Stimulated activated CD8-positive, alpha-beta memory T cell treated with anti-CD3 and anti-CD28 coated beads, Interleukin-4, amount 100 ng/mL, for 1 hour (primary cell): ENCODE data around the gene AMD1.

Experiments
- DNase-seq, 2 donors: peaks; one replicate each; pipeline ENCODE4 v3.0.0-alpha.2; 2020; ENCODE audit warnings: low read depth in 2 of 2, low spot score in 1 of 2

AMD1 gene

DNA sequence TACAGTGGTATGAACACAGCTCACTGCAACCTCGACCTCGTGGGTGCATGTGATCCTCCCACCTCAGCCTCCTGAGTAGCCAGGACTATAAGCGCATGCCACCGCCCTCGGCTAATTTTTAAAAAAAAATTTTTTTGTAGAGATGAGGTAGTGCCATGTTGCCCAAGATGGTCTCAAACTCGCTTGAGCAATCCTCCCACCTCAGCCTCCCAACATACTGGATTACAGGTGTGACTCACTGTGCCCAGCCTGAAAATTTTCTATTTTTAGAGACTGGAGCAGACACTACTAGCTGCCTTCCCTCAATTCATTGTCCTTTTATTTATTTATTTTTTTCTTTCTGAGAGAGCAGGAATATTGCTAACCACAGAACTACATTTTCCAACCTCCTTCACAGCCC, 63.6 kb downstream of the AMD1 start:
- no peak for DNase-seq

DNA sequence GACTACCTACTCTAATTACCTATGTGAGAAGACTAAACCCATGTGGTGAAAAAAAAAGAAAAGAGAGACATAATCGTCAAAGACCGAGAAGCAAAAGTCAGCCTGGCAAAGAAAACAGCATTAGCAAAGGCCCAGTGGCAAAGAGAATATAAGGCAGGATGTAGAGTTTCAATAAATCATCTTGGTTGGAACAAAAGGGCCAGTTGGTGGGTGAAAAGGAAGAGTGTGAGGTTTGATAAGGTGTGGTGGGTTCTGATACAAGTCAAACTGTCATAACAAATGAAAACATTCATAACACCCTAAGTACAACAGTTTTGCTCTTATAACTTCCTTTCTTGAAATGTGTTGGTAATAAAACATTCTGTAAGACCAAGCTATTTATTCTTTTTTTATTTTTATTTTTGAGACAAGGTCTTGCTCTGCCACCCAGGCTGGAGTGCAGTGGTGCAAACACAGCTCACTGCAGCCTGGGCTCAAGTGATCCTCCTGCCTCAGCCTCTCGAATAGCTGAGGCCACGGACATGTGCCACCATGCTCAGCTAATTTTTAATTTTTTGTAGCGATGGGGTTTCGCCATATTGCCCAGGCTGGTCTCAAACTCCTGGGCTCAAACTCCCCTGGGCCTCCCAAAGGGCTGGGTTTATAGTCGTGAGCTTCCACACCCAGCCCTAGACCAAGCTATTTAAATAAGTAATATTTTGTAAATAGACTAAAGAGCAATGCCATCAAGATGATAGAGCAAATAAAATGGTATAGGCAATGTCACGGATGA, 65.0 kb downstream of the AMD1 start:
- no peak for DNase-seq

DNA sequence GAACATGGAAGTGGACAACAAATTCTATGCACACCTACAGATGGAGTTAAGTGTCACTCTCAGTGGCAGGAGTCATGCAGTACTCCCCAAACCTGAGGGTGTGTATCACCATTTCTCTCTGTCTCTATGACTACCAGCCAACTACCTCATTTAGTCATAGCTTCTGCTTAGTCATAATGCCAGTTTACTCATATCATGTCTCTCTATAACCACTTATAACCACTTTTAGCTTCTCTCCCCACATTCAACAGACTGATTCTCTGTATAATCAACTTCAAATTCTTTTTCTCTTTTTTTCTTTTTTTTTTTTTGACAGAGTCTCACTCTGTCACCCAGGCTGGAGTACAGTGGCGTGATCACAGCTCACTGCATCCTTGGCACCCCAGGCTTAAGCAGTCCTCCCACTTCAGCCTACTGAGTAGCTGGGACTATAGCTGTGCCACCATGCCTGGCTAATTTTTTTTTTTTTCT, 70.1 kb downstream of the AMD1 start:
- DNase-seq: no peak
